GM12874 (cell line): ENCODE data around the gene CHST6.

Experiments
- CTCF ChIP-seq: IDR thresholded peaks from 2 replicates; pipeline ENCODE4 v1.5.1; 2011; ENCODE audit warnings: low read depth, mild to moderate bottlenecking, control low read depth, low read length, moderate library complexity; ENCODE audit not compliant: insufficient read depth

The CHST6 gene

GRCh38 chr16:75475420-75475847 lies 19.8 kb downstream of the CHST6 start:
- no peak for TF ChIP-seq CTCF

GRCh38 chr16:75472908-75473877 lies 22.0 kb downstream of the CHST6 start:
- TF ChIP-seq CTCF: no peak

GRCh38 chr16:75471723-75472633 lies 23.3 kb downstream of the CHST6 start:
- TF ChIP-seq CTCF: peak; percentile 77

GRCh38 chr16:75466760-75467159 lies 28.5 kb downstream of the CHST6 start:
- no peak for TF ChIP-seq CTCF

- peak; percentile 100 for TF ChIP-seq CTCF
Measured at GRCh38 chr16:75464122-75464918, 30.9 kb downstream of the CHST6 start, which contains the start of gene TMEM170A. TMEM170A (minus strand) TSS chr16:75464689; CDS start chr16:75464600, 89 bp downstream.

GRCh38 chr16:75462806-75463205 lies 32.4 kb downstream of the CHST6 start:
- TF ChIP-seq CTCF: no peak

- TF ChIP-seq CTCF: no peak
Measured at GRCh38 chr16:75461575-75461974, 33.7 kb downstream of the CHST6 start.
